ENCODE measurements around the gene CITED1. TPM values are rescaled to one million over a fixed set of nuclear protein-coding genes. Genes with fewer than 3 reads are reported as not detected.

The CITED1 gene
- total and polyA plus RNA-seq, 2 of the 4 experiments (the other 2 are of a cell fraction), result 0.18 to 0.24 TPM

DNA sequence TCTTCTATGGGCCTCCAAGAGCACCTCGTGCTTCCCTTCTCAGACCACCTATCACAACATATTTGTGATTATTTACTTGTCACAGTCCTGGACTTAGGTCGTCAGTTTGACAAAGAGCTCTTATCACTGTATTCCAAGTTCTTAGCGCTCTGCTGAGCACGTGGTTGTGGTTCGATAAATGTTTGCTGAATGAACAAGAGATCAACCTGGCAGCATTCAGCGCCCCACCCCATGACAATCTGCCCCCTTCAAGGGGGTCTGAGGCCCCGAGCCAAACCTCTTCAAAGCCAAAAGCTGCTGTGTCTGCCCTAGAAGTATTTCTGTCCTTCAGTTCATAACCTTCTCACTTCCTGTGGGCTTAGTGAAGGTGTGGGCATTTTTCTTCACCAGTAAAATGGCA is 43.6 kb downstream of the CITED1 start:
- H3K18ac ChIP-seq (ENCODE audit: low read depth, low read length), result no peak overlapping the region
- H2BK15ac ChIP-seq (ENCODE audit: low read depth, low read length), result no peak overlapping the region
- no peak overlapping the region for H3K9ac ChIP-seq (ENCODE audit: low read depth, low read length)
- no peak overlapping the region for H2AK5ac ChIP-seq (ENCODE audit: low read depth, low read length)
- BruUV-seq (replicated peaks), result no TSS peak
- H3K36me3 ChIP-seq (ENCODE audit: control insufficient read depth, insufficient read depth, low read length), result no peaks in the 10 kb centered on the region
- no peaks in the 10 kb centered on the region for H3K79me1 ChIP-seq (ENCODE audit: low read depth in 1 of 2, low read length in 2 of 2)
- H3K27me3 ChIP-seq (ENCODE audit: control insufficient read depth, insufficient read depth, low read length), result peaks cover 19% of the 10 kb centered on the region
- H4K5ac ChIP-seq (ENCODE audit: low read depth, low read length), result no peak overlapping the region
- intact Hi-C loops (cut with micrococcal nuclease), result no loop called here
- H3K4me2 ChIP-seq (ENCODE audit: low read depth, low read length), result no peak overlapping the region
- H2BK5ac ChIP-seq (ENCODE audit: low read depth, low read length, poor library complexity, severe bottlenecking), result no peak overlapping the region
- WGBS, 2 experiments (ENCODE audit: extremely low coverage in 2 of 2, insufficient read length in 1 of 2), result no CpG with 5 or more reads among the region's 7 CpGs
- no peak overlapping the region for H3K56ac ChIP-seq (ENCODE audit: extremely low read depth, insufficient read depth, low read length)
- no peak overlapping the region for H2BK120ac ChIP-seq (ENCODE audit: low read depth, low read length)
- H4K8ac ChIP-seq (ENCODE audit: low read depth in 2 of 2, low read length in 2 of 2), result no peak overlapping the region
- no peak overlapping the region for H3K14ac ChIP-seq (replicated peaks; ENCODE audit: low read depth, low read length)
- no peak overlapping the region for H2AFZ ChIP-seq (replicated peaks; ENCODE audit: low read length, poor library complexity)
- POLR2A ChIA-PET (ENCODE audit: unreplicated experiment), result interaction anchor here (0.5 kb wide), 1 partner anchor 278 kb away, joined by 3 read pairs; no protein-coding TSS in a partner anchor
- TF ChIP-seq RCOR1 (IDR thresholded peaks at IDR 0.05; ENCODE audit: insufficient replicate concordance, low read length), result no peak
- no peak overlapping the region for H3K4ac ChIP-seq (ENCODE audit: low read depth, low read length)
- peaks cover 9% of the 10 kb centered on the region for H3K9me1 ChIP-seq (ENCODE audit: insufficient read depth, low read length)
- no peak overlapping the region for H3K23ac ChIP-seq (ENCODE audit: low read depth, low read length)
- ATAC-seq (ENCODE audit: low read depth) (no peak), DNase-seq (no peak)
- dilution Hi-C loops (cut with HindIII; ENCODE audit: low sequenced_read_pairs, unreplicated experiment), result no loop called here
- peak overlapping the region; percentile 35 for H2AK9ac ChIP-seq (replicated peaks; ENCODE audit: low read depth, low read length, poor library complexity)
- peaks cover 8% of the 10 kb centered on the region for H3K4me1 ChIP-seq (ENCODE audit: control insufficient read depth, insufficient read depth, low read length)
- H4K20me1 ChIP-seq (ENCODE audit: insufficient read depth, low read length), result no peaks in the 10 kb centered on the region
- H3K9me3 ChIP-seq (ENCODE audit: control insufficient read depth, insufficient read depth, low read length), result no peaks in the 10 kb centered on the region
- H3K4me3 ChIP-seq (ENCODE audit: insufficient read depth, low read depth, low read length), result no peak overlapping the region
- no peak overlapping the region for H2BK20ac ChIP-seq (ENCODE audit: low read depth, low read length)
- no peak overlapping the region for H4K91ac ChIP-seq (ENCODE audit: insufficient read depth, low read depth, low read length)
- in situ Hi-C loops (cut with MboI; ENCODE audit: low sequenced_read_pairs), result no loop called here
- CTCF ChIA-PET, result interaction anchor here (0.6 kb wide), 1 partner anchor 111 kb away, joined by 5 read pairs; no protein-coding TSS in a partner anchor
- no peak overlapping the region for H3K27ac ChIP-seq (ENCODE audit: insufficient read depth, low read length)
